ENCODE results near the gene C2CD2. TPM values are rescaled to one million over a fixed set of nuclear protein-coding genes. Genes with fewer than 3 reads are reported as not detected.
A peak's percentile ranks its signal among the peaks of the same experiment; 100 is the strongest.

Gene C2CD2
- total RNA-seq, 1 donor from 2014 or later, result 7.0 TPM

GRCh38 chr21:41901099-41901498, 52.7 kb downstream of the C2CD2 start:
- ATAC-seq, result no peak
- intact Hi-C loops (cut with DNase I), result no loop called here
- DNase-seq (ENCODE audit: missing footprints), result no peak

DNA sequence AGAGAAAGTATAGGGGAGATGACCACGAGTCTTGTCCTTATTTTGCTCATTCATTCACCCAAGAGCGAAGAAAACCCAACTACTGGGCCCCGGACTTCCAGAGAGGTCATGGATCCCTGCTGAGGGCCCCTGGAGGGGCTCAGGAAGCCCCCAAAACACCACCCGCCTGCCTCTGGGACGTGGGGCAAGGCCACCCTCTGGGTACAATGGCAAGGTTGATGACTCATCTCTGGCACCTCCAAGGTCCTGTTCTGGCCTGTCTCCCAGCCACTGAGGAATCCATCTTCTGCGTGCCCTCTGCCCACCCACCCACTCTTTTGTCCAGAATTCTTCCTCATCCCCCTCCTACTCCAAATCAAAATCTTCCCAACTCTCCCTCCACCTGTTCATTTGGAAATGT, 53.4 kb downstream of the C2CD2 start:
- intact Hi-C loops (cut with DNase I), result no loop called here
- no peak for DNase-seq (ENCODE audit: missing footprints)
- no peak for ATAC-seq

GRCh38 chr21:41899426-41900202, 54.2 kb downstream of the C2CD2 start:
- no peak for ATAC-seq
- intact Hi-C loops (cut with DNase I), result no loop called here
- DNase-seq (ENCODE audit: missing footprints), result no peak

GRCh38 chr21:41898998-41899397, 54.8 kb downstream of the C2CD2 start:
- intact Hi-C loops (cut with DNase I), result no loop called here
- DNase-seq (ENCODE audit: missing footprints) (no peak), ATAC-seq (no peak)

DNA sequence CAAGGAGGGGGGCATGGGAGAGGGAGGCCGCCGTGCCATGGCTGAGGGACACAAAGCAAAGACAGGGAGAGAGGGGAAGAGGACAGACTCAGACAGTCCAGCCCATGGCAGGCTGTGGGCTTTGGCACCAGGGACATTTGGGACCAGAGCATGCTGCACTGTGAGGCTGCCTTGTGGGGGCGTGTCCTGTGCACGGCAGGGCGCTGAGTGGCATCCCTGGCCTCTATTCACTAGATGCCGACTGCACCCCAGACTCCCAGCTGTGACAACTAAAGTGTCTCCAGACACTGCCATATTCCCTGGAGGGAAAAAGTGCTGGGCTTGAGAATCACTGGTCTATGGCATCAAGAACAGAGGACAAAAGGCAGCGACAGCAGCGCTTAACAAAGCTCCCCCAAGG, 56.1 kb downstream of the C2CD2 start:
- intact Hi-C loops (cut with DNase I), result no loop called here
- DNase-seq (ENCODE audit: missing footprints) (no peak), ATAC-seq (no peak)

DNA sequence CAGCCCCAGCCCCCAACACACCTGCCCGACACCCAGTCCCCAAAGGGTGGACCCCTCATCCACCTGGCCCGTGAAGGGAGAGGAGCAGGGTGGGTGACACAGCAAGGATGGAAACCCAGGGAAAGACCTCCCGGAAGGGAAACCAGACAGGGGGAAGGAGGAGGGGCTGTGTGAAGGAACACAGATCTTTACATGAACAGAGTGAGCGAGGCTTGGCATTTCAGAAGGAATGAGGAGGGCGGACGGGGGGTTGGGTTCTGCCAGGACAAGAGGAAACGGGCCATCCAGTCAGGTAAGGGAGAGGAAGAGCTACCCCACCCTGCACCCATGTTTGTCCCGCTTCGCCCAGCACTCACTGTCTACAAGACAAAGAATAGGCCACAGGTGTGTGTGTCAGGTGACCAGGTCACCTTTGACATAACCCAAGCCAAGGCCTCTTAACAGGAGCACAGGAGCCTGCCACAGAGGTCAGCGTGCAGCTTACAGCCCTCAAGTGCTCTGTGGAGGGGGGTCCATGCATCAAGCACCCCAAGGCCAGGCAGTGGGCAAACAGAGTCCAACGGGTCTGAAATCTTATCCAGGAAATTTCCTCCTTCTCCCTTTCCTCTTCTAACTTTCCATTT, 56.7 kb downstream of the C2CD2 start:
- intact Hi-C loops (cut with DNase I), result no loop called here

DNA sequence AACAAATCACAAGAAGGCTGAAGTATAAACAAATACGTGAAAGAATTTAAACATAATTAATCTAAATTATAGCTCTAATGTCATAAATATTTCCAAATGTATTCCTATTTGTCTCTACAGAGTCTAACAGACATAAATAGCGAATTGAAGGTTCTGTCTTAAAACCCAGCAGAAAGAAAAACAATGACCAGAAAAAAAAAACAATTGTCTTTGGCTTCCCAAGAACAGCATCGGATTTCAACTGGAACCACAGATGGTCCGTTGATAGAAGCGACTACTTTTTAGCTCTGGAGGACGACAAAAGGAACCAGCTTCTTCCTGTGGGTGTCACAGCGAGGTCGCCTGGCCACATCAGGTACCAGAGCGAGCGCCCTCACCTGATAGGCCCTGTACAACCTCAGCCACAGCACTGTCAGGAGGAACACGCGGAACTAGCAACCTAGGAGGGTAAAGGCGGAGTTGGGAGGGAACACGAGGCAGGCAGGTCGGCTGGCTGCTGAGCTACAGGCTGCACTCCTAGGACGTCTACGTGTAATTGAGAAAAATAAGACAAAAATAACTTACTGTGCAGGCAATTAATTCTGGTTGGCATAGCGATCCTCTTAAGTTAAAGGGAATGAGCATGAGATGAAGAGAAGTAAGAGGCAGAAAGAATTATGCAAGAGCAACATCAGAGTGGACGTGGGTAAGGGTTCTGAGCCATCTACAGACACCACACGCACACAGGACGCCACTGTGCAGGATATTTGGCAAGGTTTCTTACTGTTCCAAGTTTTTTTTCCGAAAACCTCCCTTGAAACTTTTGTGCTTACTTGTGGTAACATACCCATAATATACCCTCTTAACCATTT, 58.0 kb downstream of the C2CD2 start:
- ATAC-seq, result no peak
- DNase-seq (ENCODE audit: missing footprints), result no peak
- intact Hi-C loops (cut with DNase I), result no loop called here

More for the DNA sequence above, 56.7 kb downstream of the C2CD2 start:
- no peak for ATAC-seq
- DNase-seq (ENCODE audit: missing footprints), result no peak

DNA sequence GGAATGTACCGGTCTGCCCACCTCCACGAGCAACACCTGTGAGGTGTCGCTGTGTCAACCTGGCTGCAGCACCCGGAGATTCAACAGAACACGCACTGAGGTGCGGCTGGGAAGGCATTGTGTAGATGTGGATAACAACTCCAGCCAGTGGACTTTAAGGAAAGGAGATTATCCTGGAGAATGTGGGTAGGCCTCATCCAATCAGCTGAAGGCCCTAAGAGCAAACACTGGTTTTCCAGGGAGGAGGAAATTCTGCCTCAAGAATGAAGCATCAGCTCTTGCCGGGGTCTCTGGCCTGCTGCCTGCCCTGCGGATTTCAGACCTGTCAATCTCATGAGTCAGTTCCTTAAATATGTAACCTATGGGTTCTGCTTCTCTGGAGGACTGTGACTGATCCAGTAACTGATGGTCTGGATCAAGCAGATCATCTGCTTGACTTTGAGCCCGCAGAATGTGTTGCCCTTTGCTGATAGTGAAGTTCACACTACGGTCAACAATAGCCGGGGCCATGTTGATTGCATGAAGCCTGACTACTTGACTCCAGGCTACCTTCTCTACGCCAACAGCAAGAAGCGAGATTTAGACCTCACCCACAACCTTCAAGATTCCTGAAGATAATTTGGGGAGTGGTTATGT, 58.8 kb downstream of the C2CD2 start:
- ATAC-seq (no peak), DNase-seq (ENCODE audit: missing footprints) (no peak)
- intact Hi-C loops (cut with DNase I), result no loop called here

DNA sequence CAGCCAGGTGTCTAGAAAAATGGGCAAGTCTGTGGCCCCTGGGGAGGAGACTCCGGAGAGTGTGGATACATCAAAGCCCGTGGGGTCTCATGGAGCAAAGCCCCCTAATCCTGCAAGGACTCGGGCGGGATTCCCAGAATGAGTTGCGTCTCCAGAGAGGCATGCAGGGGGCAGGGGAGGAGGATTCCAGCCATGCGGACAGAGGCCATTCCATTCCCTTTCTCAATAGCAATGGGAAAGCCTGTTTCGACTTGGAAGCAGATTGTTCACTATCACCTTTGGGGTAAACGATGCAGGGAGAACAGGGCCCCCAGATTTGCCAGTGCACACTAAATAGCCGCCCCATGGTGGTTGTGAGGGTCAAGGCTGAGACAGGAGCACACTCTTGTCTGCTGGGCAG, 59.3 kb downstream of the C2CD2 start:
- ATAC-seq, result no peak

DNA sequence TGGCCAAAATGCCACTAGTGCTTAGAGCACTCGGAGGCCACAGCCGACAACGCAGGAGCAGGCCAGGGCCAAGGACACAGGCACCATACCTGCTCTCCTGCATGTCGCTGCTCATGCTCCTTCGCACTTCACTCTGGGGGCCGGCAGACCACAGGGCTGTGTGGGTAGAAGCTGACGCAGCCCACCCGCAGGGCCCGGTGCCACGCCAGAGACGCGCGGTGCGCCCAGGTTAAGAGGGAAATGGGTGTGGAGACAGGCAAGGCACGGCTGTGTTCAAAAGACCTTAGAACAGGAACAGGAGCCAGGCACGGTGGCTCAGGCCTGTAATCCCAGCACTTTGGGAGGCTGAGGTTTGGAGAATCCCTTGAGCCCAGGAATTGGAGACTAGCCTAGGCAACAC, 61.1 kb downstream of the C2CD2 start:
- intact Hi-C loops (cut with DNase I), result no loop called here
- no peak for ATAC-seq
- peak; percentile 58 for DNase-seq (ENCODE audit: missing footprints)

More for the DNA sequence above, 59.3 kb downstream of the C2CD2 start:
- intact Hi-C loops (cut with DNase I), result no loop called here
- DNase-seq (ENCODE audit: missing footprints), result no peak

- intact Hi-C loops (cut with DNase I), result no loop called here
- DNase-seq (ENCODE audit: missing footprints) (no peak), ATAC-seq (no peak)
Observed at GRCh38 chr21:41891132-41891531, 62.7 kb downstream of the C2CD2 start.

- intact Hi-C loops (cut with DNase I), result no loop called here
- ATAC-seq (no peak), DNase-seq (ENCODE audit: missing footprints) (no peak)
Observed at GRCh38 chr21:41890355-41890754, 63.5 kb downstream of the C2CD2 start.

DNA sequence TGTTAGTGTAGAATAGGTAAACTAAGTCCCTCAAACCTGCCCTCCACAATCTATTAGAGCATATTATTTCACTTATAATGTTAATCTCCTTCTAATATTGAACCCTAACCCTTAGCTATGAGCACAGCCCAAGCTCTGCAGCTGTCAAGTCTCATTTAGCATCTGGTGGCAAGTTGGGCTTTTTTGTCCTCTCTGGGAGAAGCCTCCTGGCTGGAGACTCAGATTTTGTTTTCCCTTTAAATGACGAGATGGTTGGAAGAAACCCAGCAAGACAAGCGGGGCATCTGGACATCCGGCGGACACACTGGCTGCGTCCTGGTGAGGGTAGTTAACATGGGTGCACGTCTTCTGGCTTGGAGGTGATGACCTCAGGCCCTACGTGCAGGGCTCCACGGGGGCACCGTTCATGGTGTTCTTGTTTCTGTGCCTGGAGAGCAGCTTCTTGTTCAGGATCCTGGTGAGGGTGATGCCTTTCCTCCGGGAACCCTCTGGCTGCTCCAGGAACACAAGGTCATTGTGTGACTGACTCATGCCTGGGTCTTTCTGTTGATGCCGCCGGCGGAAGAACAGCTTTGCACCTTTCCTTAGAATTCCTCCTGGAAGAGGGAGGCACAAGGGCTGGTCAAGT, 65.0 kb downstream of the C2CD2 start:
- intact Hi-C loops (cut with DNase I), result no loop called here
- ATAC-seq, result peak; percentile 40
- DNase-seq (ENCODE audit: missing footprints), result no peak

- ATAC-seq, result no peak
- DNase-seq (ENCODE audit: missing footprints), result no peak
- intact Hi-C loops (cut with DNase I), result no loop called here
Observed at GRCh38 chr21:41887667-41888066, 66.2 kb downstream of the C2CD2 start.

- ATAC-seq (no peak), DNase-seq (ENCODE audit: missing footprints) (no peak)
- intact Hi-C loops (cut with DNase I), result no loop called here
Observed at GRCh38 chr21:41886328-41886727, 67.5 kb downstream of the C2CD2 start.

DNA sequence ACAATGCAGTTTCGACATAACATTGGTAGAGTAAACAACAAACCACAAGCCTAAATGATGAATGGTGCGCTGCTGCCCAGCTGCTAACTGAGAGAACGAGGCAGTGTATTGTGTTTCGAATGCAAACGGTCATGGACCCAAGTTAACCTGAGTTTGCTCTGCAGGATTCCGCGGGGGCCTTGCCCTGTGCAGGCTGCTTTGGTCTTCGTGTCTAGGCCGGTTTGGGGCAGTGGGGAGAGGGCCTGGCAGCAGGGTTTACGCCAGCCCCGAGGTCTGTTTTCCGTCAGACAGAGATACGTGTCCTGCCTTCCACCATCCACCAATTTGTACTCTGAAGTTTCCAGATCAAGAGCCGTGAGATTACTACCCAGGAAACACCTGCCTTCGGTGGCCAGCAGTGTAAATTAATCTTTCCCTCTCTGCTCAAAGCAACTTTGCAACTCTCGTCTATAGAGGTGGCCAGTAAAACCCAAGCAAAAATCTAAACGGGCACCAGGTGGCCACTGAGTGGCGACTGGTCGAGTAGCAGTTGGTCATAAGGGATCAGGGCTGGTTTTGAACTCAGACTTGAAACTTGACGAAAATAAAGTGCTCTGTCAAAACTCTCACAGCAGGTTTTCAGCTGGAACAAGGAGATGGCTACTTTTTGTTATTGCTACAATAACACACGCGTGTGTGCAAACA, 68.3 kb downstream of the C2CD2 start:
- no peak for ATAC-seq
- intact Hi-C loops (cut with DNase I), result no loop called here
- no peak for DNase-seq (ENCODE audit: missing footprints)

DNA sequence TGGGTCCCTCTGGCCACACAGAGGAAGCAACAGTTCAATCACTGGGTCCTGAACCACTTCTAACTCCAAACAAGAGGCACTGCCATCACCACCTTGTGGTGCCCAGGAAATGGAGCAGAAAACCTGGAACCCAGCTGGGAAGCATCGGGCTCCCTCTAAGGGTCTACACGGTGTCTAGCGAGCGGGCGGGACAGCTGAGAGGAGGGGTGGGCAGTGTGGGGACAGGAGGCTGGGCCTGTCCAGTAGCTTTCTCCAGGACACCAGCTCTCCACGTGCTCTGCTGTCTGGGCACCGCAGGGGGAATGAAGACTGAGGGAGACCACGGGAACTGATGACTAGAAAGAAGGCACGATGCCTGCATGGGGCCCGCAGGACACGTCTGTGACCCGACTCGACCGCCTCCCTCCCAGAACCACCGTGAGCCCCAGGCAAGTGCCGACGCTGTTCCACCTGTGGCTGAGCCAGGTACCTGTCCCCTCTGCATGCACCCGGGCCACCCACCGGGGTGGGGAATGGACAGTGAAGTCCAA, 69.3 kb downstream of the C2CD2 start:
- intact Hi-C loops (cut with DNase I), result no loop called here
- no peak for ATAC-seq

DNA sequence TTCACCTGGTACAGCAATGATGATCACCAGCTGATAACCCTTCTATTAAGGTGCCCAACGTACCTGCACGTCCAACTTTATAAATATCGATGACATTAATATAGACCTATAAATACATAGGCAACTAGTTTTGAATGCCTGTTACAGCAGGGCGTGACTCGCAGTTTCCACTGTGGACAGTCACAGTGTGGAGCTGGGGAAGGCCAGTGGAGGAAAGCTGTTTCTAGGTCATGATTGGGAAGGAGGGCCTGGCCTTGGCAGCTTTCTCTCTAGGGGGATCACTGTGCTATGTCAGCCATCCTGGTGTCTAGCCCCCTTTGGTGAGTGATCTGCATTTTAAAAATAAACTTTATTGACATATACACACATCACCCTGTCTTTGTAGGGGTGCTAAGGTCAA, 70.2 kb downstream of the C2CD2 start:
- ATAC-seq, result no peak
- intact Hi-C loops (cut with DNase I), result no loop called here
- no peak for DNase-seq (ENCODE audit: missing footprints)

More for the DNA sequence above, 69.3 kb downstream of the C2CD2 start:
- DNase-seq (ENCODE audit: missing footprints), result no peak

Measured in Right ventricle myocardium inferior (tissue), 1 donor.